GM12878 (cell line): ENCODE data around the gene ADAMTS14. TPM values are rescaled to one million over a fixed set of nuclear protein-coding genes. Genes with fewer than 3 reads are reported as not detected.

Experiments
- ATAC-seq: fragments of 200-7000 bp; cut with Tn5 transposase; 3 replicates; pipeline ENCODE4 v1.9.1; 2020; ENCODE audit warnings: mild to moderate bottlenecking, moderate library complexity
- BruUV-seq: library from RNA; stranded (reverse); fragments of 400-500 nt; replicated peaks from 2 replicates; lab custom pipeline; 2021; lab: Mats Ljungman, UMichigan
- CTCF ChIA-PET: fragments of 300-600 bp; sonication (Branson Sonifier 250); formaldehyde crosslinking; extraction: SDS; loops from one replicate; lab custom pipeline; 2021; ENCODE audit warnings: inconsistent platforms; lab: Yijun Ruan, JAX
- POLR2A ChIA-PET: fragments of 350-600 bp; formaldehyde crosslinking; extraction: SDS; loops from one replicate; lab custom pipeline; 2021; ENCODE audit warnings: inconsistent platforms; lab: Charles Lee
- RAD21 ChIA-PET: fragments of 300-600 bp; sonication (Branson Sonifier 250); formaldehyde crosslinking; loops from one replicate; lab custom pipeline; 2023; ENCODE audit warnings: antibody characterized with exemption; ENCODE audit not compliant: unreplicated experiment; lab: Charles Lee
- SMC1A ChIA-PET: fragments of 300-600 bp; sonication (Branson Sonifier 250); formaldehyde crosslinking; loops from one replicate; lab custom pipeline; 2023; ENCODE audit not compliant: unreplicated experiment, uncharacterized antibody; lab: Charles Lee
- DNase-seq: peaks from one replicate; pipeline ENCODE4 v3.0.0-alpha.2; 2011; ENCODE audit warnings: low read depth, low spot score
- FAIRE-seq: peaks from 3 replicates; lab custom pipeline; 2011; peaks lifted over from hg19 to GRCh38; lab: Jason Lieb, UNC
- H2AFZ ChIP-seq: 2 replicates; pipeline ENCODE4 v1.6.0; 2011; ENCODE audit warnings: low read depth, low read length, control low read depth; ENCODE audit not compliant: control insufficient read depth
- H3K27ac ChIP-seq: 2 replicates; pipeline ENCODE4 v1.5.1; 2011; ENCODE audit warnings: control low read depth; ENCODE audit not compliant: control insufficient read depth, insufficient read depth
- H3K27me3 ChIP-seq, 2 experiments: replicated peaks in 1 of 2; 2 replicates each; pipeline versions ENCODE4 v1.6.0 to v1.6.1; 2011; ENCODE audit warnings: low read length in 1 of 2; ENCODE audit not compliant: control insufficient read depth in 2 of 2, insufficient read depth in 2 of 2
- H3K36me3 ChIP-seq, 2 experiments: 2 replicates each; pipeline ENCODE4 v1.5.1; 2011; ENCODE audit warnings: low read length in 1 of 2; ENCODE audit not compliant: control insufficient read depth in 2 of 2, insufficient read depth in 2 of 2
- H3K4me1 ChIP-seq: 2 replicates; pipeline ENCODE4 v1.6.1; 2011; ENCODE audit warnings: mild to moderate bottlenecking, low read length, moderate library complexity, mixed read lengths; ENCODE audit not compliant: control insufficient read depth, insufficient read depth
- H3K4me2 ChIP-seq: 2 replicates; pipeline ENCODE4 v1.6.0; 2011; ENCODE audit warnings: control low read depth; ENCODE audit not compliant: control insufficient read depth, insufficient read depth
- H3K4me3 ChIP-seq: fragments of 200-600 bp; sonication (generic); 2 replicates; pipeline ENCODE4 v1.5.1; 2016
- H3K79me2 ChIP-seq: 2 replicates; pipeline ENCODE4 v1.6.0; 2011; ENCODE audit warnings: low read length; ENCODE audit not compliant: control insufficient read depth, insufficient read depth
- H3K9ac ChIP-seq: 2 replicates; pipeline ENCODE4 v1.8.0; 2011; ENCODE audit warnings: low read length, control low read depth, mixed read lengths; ENCODE audit not compliant: control insufficient read depth, insufficient read depth
- H3K9me3 ChIP-seq: replicated peaks from 3 replicates; pipeline ENCODE4 v1.5.1; 2011; ENCODE audit warnings: mild to moderate bottlenecking, low read length; ENCODE audit not compliant: control insufficient read depth, insufficient read depth
- H4K20me1 ChIP-seq: 2 replicates; pipeline ENCODE4 v1.6.0; 2011; ENCODE audit not compliant: control insufficient read depth, insufficient read depth
- EGR1 ChIP-seq, 2 experiments: IDR thresholded peaks; 1 replicate in 1 of 2; 2 replicates in 1 of 2; pipeline ENCODE4 v1.6.1; 2011 to 2012; ENCODE audit warnings: low read depth in 2 of 2, low read length in 2 of 2, borderline replicate concordance in 1 of 2, mild to moderate bottlenecking in 1 of 2, moderate library complexity in 1 of 2
- HCFC1 ChIP-seq: fragments of 150-350 bp; IDR thresholded peaks from 2 replicates; pipeline ENCODE4 v1.6.1; 2014; ENCODE audit warnings: low read length
- NFYB ChIP-seq: IDR thresholded peaks from 2 replicates; pipeline ENCODE4 v1.6.1; 2011; ENCODE audit warnings: low read depth, mild to moderate bottlenecking, low read length, improper control_type of control experiment, moderate library complexity; ENCODE audit not compliant: insufficient read depth
- SMARCA5 ChIP-seq: fragments of 450-650 bp; IDR thresholded peaks from 2 replicates; pipeline ENCODE4 v1.6.1; 2017; ENCODE audit warnings: mild to moderate bottlenecking
- SP1 ChIP-seq: IDR thresholded peaks from one replicate; pipeline ENCODE4 v1.6.1; 2011; ENCODE audit warnings: low read depth, low read length
- SUZ12 ChIP-seq: fragments of 200-600 bp; sonication (generic); IDR thresholded peaks from one replicate; pipeline ENCODE4 v1.6.1; 2018; ENCODE audit warnings: antibody characterized with exemption, mild to moderate bottlenecking; ENCODE audit not compliant: unreplicated experiment
- TCF7 ChIP-seq: IDR thresholded peaks from 2 replicates; pipeline ENCODE4 v1.6.1; 2014; ENCODE audit warnings: antibody characterized with exemption, borderline replicate concordance
- WGBS: methylation state at CpG from one replicate; pipeline ENCODE4 v1.1.6; 2016; ENCODE audit warnings: low lambda C conversion rate; ENCODE audit not compliant: insufficient replicate concordance, insufficient coverage; ENCODE audit errors: missing lambda C conversion rate; 5-methylcytosine and 5-hydroxymethylcytosine counted together
- in situ Hi-C: fragments of 300-500 bp; cut with MboI; formaldehyde crosslinking; loops from 9 replicates; pipeline ENCODE4 v1.14.3; 2018; ENCODE audit warnings: mixed read lengths
- intact Hi-C: fragments of 100-400 bp; cut with micrococcal nuclease; formaldehyde crosslinking; loops from one replicate; pipeline ENCODE4 v1.14.2; 2022; ENCODE audit not compliant: unreplicated experiment
- polyA plus RNA-seq, 11 experiments: library from polyadenylated mRNA; depleted of rRNA in 4 of 11; unstranded in 6 of 11; stranded (reverse) in 5 of 11; fragments of >200 nt; fragmentation: Nextera tagmentation in 4 of 11; fragmentation: Illumina TruSeq in 1 of 11; extraction: Ambion mirVana in 4 of 11; extraction: Trizol in 1 of 11; gene quantifications; 1 replicate in 1 of 11; 2 replicates in 10 of 11; pipeline versions ENCODE4 v1.2.1 to v1.2.3, GENCODE V29; 2011 to 2016; ENCODE audit warnings: inconsistent platforms in 2 of 11, missing spikeins in 2 of 11, low read depth in 1 of 11
- total RNA-seq, 4 experiments: library from RNA; depleted of rRNA in 3 of 4; stranded (reverse); fragments of >200 nt in 3 of 4; fragmentation: Illumina TruSeq in 1 of 4; extraction: Trizol in 1 of 4; gene quantifications; 2 replicates each; pipeline versions ENCODE4 v1.2.1 to v1.2.3, GENCODE V29; 2013 to 2021

The ADAMTS14 gene
- total and polyA plus RNA-seq, 10 of the 15 experiments (the other 5 are each of a cell fraction or from before 2014, with no cell fraction given): 0.03 to 0.05 TPM; not detected in 8

GRCh38 chr10:70690589-70690988 is 18.3 kb downstream of the ADAMTS14 start:
- in situ Hi-C loops: no loop called here
- RAD21 ChIA-PET: no interaction called here
- Histone ChIP-seq H3K27me3 (no peaks in the 10 kb centered on the region), H3K9me3 (no peaks in the 10 kb centered on the region), H3K4me3 (no peak overlapping the region), H3K4me1 (no peaks in the 10 kb centered on the region), H3K9ac (no peak overlapping the region), H4K20me1 (no peaks in the 10 kb centered on the region), H3K4me2 (no peak overlapping the region), H3K36me3 (no peaks in the 10 kb centered on the region), H3K79me2 (no peaks in the 10 kb centered on the region), H3K27ac (no peak overlapping the region), H2AFZ (no peak overlapping the region)
- intact Hi-C loops: no loop called here
- no peak for TF ChIP-seq EGR1 (IDR thresholded peaks at IDR 0.05; ENCODE audit: borderline replicate concordance in 1 of 2, low read depth in 2 of 2, low read length in 2 of 2)
- DNase-seq: no peak
- CTCF ChIA-PET: no interaction called here
- FAIRE-seq: no peak
- POLR2A ChIA-PET: no interaction called here
- 55% methylated on average over 5 of the region's 11 CpGs for WGBS
- ATAC-seq: no peak
- BruUV-seq: no TSS peak
- SMC1A ChIA-PET: no interaction called here

GRCh38 chr10:70691611-70692010 is 19.3 kb downstream of the ADAMTS14 start:
- DNase-seq (no peak), FAIRE-seq (no peak), ATAC-seq (no peak)
- BruUV-seq: no TSS peak
- no peak overlapping the region for H3K4me2 ChIP-seq
- ChIA-PET RAD21 (no interaction called here), CTCF (interaction anchor here (0.7 kb wide), 1 partner anchor 85 kb away, joined by 3 read pairs; no protein-coding TSS in a partner anchor), SMC1A (no interaction called here), POLR2A (no interaction called here)
- H3K9me3 ChIP-seq: no peaks in the 10 kb centered on the region
- 22% methylated on average over 6 of the region's 6 CpGs for WGBS
- H2AFZ ChIP-seq: no peak overlapping the region
- TF ChIP-seq SUZ12 (no peak), SP1 (no peak), HCFC1 (no peak), SMARCA5 (no peak), TCF7 (no peak), NFYB (no peak)
- in situ Hi-C loops: no loop called here
- H4K20me1 ChIP-seq: no peaks in the 10 kb centered on the region
- no peak overlapping the region for H3K4me3 ChIP-seq
- no peaks in the 10 kb centered on the region for H3K79me2 ChIP-seq
- no peaks in the 10 kb centered on the region for H3K36me3 ChIP-seq
- H3K4me1 ChIP-seq: no peaks in the 10 kb centered on the region
- no peak overlapping the region for H3K9ac ChIP-seq
- no peaks in the 10 kb centered on the region; a peak in 1 of 4 replicates for H3K27me3 ChIP-seq
- intact Hi-C loops: no loop called here
- no peak overlapping the region for H3K27ac ChIP-seq
